HG03095 (cell line): Measurements from ENCODE around the gene NMNAT2.

Source experiments
- ATAC-seq: cut with Tn5 transposase; IDR thresholded peaks from one replicate; pipeline ENCODE4 v1.9.1; 2021; ENCODE audit warnings: moderate library complexity; ENCODE audit not compliant: unreplicated experiment

Gene NMNAT2

GRCh38 chr1:183319606-183320005 is 98.6 kb downstream of the NMNAT2 start:
- ATAC-seq, result no peak

GRCh38 chr1:183319051-183319450 is 99.1 kb downstream of the NMNAT2 start:
- ATAC-seq, result no peak

GRCh38 chr1:183318433-183318832 is 99.7 kb downstream of the NMNAT2 start:
- ATAC-seq, result peak; percentile 73

GRCh38 chr1:183315991-183316758 is 102.0 kb downstream of the NMNAT2 start:
- ATAC-seq, result no peak

- ATAC-seq, result no peak
These were observed 105.1 kb downstream of the NMNAT2 start for GRCh38 chr1:183313063-183313462.

GRCh38 chr1:183310753-183311479 is 107.3 kb downstream of the NMNAT2 start:
- ATAC-seq, result no peak

GRCh38 chr1:183308719-183309118 is 109.5 kb downstream of the NMNAT2 start:
- ATAC-seq, result no peak

GRCh38 chr1:183306317-183307042 is 111.7 kb downstream of the NMNAT2 start:
- ATAC-seq, result no peak

GRCh38 chr1:183304440-183305107 is 113.6 kb downstream of the NMNAT2 start:
- no peak for ATAC-seq

- no peak for ATAC-seq
These were observed 114.3 kb downstream of the NMNAT2 start for GRCh38 chr1:183303901-183304300.

- ATAC-seq, result no peak
These were observed 114.9 kb downstream of the NMNAT2 start for GRCh38 chr1:183303323-183303645.

- no peak for ATAC-seq
These were observed 115.5 kb downstream of the NMNAT2 start for GRCh38 chr1:183302452-183303322.

GRCh38 chr1:183301239-183301638 is 116.9 kb downstream of the NMNAT2 start:
- no peak for ATAC-seq

- no peak for ATAC-seq
These were observed 117.4 kb downstream of the NMNAT2 start for GRCh38 chr1:183300828-183301227.

- ATAC-seq, result no peak
These were observed 117.8 kb downstream of the NMNAT2 start for GRCh38 chr1:183300395-183300794.

GRCh38 chr1:183296782-183297181 is 121.4 kb downstream of the NMNAT2 start:
- no peak for ATAC-seq

- ATAC-seq, result no peak
These were observed 122.7 kb downstream of the NMNAT2 start for GRCh38 chr1:183295521-183295920.

- no peak for ATAC-seq
These were observed 124.3 kb downstream of the NMNAT2 start for GRCh38 chr1:183293876-183294275.

GRCh38 chr1:183293241-183293640 is 124.9 kb downstream of the NMNAT2 start:
- no peak for ATAC-seq

GRCh38 chr1:183291802-183292514 is 126.2 kb downstream of the NMNAT2 start:
- ATAC-seq, result no peak
